Measurements from ENCODE around the gene CIZ1.

CIZ1 gene

DNA sequence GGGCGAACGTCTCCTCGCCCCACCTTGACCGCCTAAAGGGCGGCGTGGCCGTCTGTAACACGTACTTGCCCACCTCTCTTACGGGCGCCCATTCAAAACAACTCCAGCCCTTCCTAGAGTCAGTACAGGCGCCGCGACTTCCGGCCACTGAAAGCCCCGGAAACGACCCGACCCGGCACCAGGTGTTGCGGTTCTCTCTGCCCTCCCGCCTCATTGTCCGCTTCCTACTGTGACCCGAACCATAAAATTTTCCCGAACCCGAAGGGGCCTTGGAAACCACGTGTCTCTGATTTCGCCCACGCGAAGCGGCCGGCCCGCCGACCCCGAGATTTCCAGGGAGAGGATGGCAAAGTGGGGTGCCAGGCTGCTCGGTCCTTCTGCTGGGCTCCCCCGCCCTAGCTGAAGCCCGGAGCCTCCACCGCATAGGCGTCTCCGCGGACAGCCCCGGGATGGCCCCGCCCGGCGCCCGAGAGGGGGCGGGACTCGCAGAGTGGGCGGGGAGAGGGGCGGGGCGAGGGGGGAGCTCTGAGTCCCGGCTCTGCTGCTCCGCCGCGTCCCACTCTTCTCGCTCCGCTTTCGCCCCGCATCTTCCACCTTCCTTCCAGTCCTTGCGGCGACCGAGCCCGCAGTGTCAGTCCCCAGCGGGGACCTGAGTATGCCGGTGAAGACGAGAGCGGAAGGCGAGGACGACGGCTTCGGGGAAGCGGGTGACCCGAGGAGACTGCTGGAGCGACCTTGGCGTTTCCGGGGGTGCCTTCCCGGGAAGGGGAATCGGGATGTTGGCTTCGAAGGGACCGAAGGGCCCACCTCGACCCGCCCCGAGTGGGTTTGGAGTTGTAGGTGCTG, 63.2 kb downstream of the CIZ1 start:
- peak overlapping the region; percentile 84 for H3K4me3 ChIP-seq (ENCODE audit: low read depth, low read length)
- TF ChIP-seq, protein P1, sequence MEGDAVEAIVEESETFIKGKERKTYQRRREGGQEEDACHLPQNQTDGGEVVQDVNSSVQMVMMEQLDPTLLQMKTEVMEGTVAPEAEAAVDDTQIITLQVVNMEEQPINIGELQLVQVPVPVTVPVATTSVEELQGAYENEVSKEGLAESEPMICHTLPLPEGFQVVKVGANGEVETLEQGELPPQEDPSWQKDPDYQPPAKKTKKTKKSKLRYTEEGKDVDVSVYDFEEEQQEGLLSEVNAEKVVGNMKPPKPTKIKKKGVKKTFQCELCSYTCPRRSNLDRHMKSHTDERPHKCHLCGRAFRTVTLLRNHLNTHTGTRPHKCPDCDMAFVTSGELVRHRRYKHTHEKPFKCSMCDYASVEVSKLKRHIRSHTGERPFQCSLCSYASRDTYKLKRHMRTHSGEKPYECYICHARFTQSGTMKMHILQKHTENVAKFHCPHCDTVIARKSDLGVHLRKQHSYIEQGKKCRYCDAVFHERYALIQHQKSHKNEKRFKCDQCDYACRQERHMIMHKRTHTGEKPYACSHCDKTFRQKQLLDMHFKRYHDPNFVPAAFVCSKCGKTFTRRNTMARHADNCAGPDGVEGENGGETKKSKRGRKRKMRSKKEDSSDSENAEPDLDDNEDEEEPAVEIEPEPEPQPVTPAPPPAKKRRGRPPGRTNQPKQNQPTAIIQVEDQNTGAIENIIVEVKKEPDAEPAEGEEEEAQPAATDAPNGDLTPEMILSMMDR (IDR thresholded peaks at IDR 0.05; ENCODE audit: borderline replicate concordance, insufficient read depth, low read depth, low read length) = no peak

DNA sequence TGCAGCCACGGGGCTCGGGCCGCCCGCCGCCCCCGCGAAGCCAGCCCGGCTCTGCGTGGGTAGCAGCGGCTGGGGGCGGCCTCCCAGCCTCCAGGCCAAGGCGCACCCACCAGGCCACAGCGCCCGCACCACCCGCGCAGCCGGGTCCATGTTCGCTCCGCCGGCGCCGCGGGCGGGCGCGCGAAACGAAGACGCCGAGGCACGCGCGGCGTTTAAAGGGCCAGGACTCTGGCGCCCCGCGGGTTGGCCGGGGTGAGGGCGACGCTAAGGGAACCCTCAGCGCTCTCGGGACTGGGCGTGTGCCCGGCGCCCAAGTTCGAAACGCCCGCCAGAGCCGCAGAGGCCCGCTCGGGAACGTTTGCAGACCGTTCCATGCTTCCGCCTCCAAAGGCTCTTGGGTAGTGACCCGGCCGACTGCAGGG, 63.8 kb downstream of the CIZ1 start, which contains the start of gene PTGES2:
PTGES2 (minus strand) TSS at position 162 of the 422 bp plus-strand sequence; CDS start at position 150, 12 bp downstream.
- TF ChIP-seq, protein P1 (IDR thresholded peaks at IDR 0.05; ENCODE audit: borderline replicate concordance, insufficient read depth, low read depth, low read length) = no peak
- H3K4me3 ChIP-seq (ENCODE audit: low read depth, low read length) = peak within 1 kb of the TSS; percentile 84

DNA sequence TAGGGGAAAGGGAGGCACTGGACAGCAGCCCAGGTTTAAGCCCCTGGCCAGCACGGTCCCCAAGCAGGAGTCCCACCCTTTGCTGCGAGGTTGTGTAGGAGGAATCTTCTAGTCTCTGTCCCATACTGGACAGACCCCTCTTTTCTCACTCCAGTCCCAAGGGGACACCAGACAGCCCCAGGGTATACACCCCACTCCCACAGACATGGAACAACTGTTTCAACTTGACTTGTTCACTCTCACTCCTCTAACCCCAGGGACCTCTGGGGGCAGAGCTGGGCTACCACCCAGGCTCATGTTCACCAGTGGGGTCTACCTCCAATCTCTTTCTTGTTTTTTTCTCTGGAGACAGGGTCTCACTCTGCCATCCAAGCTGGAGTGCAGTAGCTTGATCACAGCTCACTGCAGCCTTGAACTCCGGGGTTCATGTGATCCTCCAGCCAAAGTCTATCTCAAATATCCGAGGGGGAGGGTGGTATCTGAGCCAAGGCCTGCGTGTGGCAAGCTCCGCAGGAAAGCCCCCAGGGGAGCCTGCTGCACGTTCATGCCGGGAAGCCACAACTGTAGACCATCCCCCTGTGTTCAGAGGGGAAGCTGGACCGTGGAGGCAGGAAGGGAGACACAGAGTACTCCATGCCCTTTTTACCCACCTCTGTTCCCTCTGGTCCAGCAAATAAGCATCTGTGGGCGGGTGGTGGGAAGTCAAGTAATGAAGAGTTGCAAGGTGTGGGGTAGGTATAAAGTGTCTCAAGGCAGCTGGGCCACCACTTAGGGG, 65.6 kb downstream of the CIZ1 start:
- TF ChIP-seq, protein P1 (IDR thresholded peaks at IDR 0.05; ENCODE audit: borderline replicate concordance, insufficient read depth, low read depth, low read length) = no peak
- H3K4me3 ChIP-seq (ENCODE audit: low read depth, low read length) = peak overlapping the region; percentile 84

DNA sequence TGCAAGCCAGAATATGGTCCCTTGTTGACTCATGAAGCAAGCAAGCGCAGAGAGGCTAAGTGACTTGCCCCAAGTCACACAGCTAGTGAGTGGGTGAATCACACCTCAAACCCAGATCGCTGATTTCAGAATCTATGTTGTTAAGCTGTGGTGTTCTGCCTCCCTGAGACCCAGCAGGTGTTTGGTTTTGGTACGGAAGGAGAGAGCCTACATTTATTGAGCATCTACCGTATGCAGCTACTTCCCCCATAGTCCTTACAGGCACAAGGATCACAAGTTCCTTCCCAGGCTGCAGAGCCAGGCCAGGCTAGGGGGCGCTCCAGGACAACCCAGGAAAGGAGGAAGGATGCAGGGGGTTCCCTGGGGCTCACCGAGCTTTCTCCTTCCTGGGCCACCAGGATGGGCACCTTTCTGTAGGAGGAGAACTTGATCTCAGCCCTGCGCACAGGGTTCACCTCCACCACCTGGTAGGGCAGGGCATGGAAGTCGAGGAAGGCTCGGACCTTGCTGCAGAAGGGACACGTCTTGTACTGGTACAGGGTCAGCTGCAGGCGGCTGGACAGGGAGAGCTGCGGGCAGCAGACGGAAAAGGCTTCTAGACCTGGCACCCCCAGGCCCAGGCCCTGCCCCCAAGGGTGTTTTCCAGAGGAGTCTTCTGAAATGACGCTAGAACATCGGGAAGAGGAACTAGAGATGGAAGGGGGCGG, 66.3 kb downstream of the CIZ1 start:
- TF ChIP-seq, protein P1 (IDR thresholded peaks at IDR 0.05; ENCODE audit: borderline replicate concordance, insufficient read depth, low read depth, low read length) = peak; percentile 80
- H3K4me3 ChIP-seq (ENCODE audit: low read depth, low read length) = peak overlapping the region; percentile 84

DNA sequence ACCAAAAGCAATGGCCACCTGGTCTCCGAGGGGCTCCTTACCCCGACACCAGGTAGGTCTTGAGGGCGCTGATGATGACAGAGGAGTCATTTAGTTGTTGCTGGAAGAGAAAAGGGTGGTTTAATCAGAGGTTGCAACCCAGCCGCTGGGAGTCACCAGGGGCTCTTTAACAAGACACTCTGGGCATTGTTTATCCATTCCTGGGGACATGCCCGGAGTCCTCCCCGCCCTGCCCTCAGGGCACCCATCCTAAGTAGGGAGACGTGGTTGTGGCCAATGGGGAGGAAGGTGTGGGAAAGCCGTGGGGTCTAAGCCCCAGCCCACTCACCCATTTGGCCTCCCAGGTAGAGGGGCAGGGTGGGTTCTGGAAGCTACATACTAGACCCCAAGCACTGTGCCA, 66.9 kb downstream of the CIZ1 start:
- TF ChIP-seq, protein P1 (IDR thresholded peaks at IDR 0.05; ENCODE audit: borderline replicate concordance, insufficient read depth, low read depth, low read length) = no peak
- no peak overlapping the region for H3K4me3 ChIP-seq (ENCODE audit: low read depth, low read length)

DNA sequence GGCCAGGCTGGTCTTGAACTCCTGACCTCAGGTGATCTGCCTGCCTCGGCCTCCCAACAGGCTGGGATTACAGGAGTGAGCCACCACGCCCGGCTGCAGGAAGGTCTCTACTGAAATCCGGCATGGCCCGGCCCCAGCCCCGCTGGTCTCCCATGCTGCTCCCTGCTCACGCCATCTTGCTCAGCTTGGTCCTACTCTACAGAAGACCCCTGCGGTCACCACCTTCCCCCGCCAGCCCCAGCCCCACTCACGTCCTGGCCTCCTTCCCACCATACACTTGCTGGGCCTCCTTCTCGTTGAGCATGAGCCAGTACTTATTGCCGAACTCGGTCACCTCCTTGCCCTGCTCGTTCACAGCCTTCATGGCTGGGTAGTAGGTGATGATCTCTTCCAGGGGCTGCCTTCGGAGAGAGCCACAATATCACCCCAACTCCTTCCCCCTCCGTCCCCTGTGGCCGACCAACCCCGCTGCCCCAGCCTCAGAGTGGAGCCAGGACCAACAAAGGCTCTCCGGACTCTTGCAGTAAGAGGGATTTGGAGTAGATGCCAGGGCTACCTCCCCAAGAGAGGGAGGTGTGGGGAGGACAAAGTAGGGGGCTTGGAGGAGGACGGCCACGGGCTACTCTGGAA, 67.8 kb downstream of the CIZ1 start:
- TF ChIP-seq, protein P1 (IDR thresholded peaks at IDR 0.05; ENCODE audit: borderline replicate concordance, insufficient read depth, low read depth, low read length) = no peak
- H3K4me3 ChIP-seq (ENCODE audit: low read depth, low read length) = no peak overlapping the region
